NCI-H2081 treated with DMSO at 0.1 percent for 48 hours (cell line): ENCODE measurements around the gene RAB3IP.
"Not testable (repeated sequence)": the region's sequence is repeated elsewhere in the genome, so short reads cannot be mapped to it uniquely, and the experiment has no call there.

Experiments used
- DNase-seq: peaks from one replicate; lab custom pipeline; 2025; lab: John Stamatoyannopoulos, UW

Gene RAB3IP

GRCh38 chr12:69836015-69836414 is 97.4 kb downstream of the RAB3IP start:
- DNase-seq = no peak

GRCh38 chr12:69837191-69837590 is 98.5 kb downstream of the RAB3IP start:
- no peak for DNase-seq

- DNase-seq = no peak
Measured at GRCh38 chr12:69837657-69838415, 99.2 kb downstream of the RAB3IP start.

- DNase-seq = no peak
Measured at GRCh38 chr12:69840727-69841126, 102.1 kb downstream of the RAB3IP start.

- DNase-seq = no peak
Measured at GRCh38 chr12:69843608-69844007, 104.9 kb downstream of the RAB3IP start.

- DNase-seq = no peak
Measured at GRCh38 chr12:69844416-69844815, 105.8 kb downstream of the RAB3IP start.

- no peak for DNase-seq
Measured at GRCh38 chr12:69844836-69845235, 106.2 kb downstream of the RAB3IP start.

- no peak for DNase-seq
Measured at GRCh38 chr12:69846976-69847375, 108.3 kb downstream of the RAB3IP start.

GRCh38 chr12:69851976-69852375 is 113.3 kb downstream of the RAB3IP start:
- no peak for DNase-seq

DNA sequence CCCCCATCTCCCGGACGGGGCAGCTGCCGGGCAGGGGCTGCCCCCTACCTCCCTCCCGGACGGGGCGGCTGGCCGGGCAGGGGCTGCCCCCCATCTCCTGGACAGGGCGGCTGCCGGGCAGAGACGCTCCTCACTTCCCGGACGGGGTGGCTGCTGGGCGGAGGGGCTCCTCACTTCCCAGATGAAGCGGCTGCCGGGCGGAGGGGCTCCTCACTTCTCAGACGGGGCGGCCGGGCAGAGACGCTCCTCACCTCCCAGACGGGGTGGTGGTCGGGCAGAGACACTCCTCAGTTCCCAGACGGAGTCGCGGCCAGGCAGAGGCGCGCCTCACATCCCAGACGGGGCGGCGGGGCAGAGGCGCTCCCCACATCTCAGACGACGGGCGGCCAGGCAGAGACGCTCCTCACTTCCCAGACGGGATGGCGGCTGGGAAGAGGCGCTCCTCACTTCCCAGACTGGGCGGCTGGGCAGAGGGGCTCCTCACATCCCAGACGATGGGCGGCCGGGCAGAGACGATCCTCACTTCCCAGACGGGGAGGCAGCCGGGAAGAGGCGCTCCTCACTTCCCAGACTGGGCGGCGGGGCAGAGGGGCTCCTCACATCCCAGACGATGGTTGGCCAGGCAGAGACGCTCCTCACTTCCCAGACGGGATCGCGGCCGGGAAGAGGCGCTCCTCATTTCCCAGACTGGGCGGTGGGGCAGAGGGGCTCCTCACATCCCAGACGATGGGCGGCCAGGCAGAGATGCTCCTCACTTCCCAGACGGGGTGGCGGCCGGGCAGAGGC is 114.7 kb downstream of the RAB3IP start:
- not testable (repeated sequence) for DNase-seq

DNA sequence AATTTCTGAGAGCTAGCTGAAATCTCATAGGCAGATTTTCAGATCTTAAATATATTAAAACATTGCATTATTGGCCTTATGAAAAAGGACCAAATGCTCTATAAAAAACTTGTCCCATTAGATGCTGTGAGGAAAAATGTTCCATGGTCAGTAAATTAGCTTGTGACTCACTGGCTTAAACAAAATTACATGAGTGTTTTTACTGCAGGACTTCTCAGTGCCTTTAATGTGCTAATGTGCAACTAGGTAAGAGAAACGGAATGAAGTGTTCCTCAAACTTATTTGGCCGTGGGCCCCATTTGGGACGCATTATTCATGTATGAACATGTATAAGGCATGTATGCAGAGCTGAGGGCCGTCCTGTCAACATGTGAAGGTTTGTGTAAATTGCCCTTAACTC is 128.0 kb downstream of the RAB3IP start:
- DNase-seq = no peak

DNA sequence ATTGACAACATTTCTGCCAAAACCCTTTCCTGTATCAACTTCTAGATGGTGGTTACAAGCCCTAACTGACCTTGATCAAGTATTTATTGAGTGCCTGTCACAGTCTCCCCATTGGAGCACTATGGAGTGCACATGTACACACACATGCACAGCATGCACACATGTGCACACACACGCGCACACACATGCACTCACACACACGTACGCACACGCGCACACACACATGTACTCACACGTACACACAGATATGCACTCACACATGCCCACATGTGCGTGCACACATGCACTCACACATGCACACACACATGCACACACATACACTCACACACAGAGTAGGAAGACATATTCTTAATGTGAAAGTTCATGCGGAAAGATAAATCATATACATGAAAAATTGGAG is 130.0 kb downstream of the RAB3IP start:
- DNase-seq = no peak

- DNase-seq = no peak
Measured at GRCh38 chr12:69872804-69873203, 134.1 kb downstream of the RAB3IP start.
